Measurements from ENCODE around the gene JAG1.
"Not testable (repeated sequence)": the region's sequence is repeated elsewhere in the genome, so short reads cannot be mapped to it uniquely, and the experiment has no call there.

JAG1 gene

GRCh38 chr20:10603971-10604864, 69.6 kb downstream of the JAG1 start:
- peaks cover 20% of the 10 kb centered on the region for H3K4me1 Mint-ChIP-seq (ENCODE audit: low read depth)
- peaks cover 2% of the 10 kb centered on the region for H3K27me3 Mint-ChIP-seq (ENCODE audit: low read depth)
- H3K9me3 Mint-ChIP-seq, result no peaks in the 10 kb centered on the region
- H3K4me3 Mint-ChIP-seq, result peak overlapping the region; percentile 5
- DNase-seq (ENCODE audit: low spot score), result no peak
- H3K27ac Mint-ChIP-seq, result no peak overlapping the region
- H3K36me3 Mint-ChIP-seq (ENCODE audit: low read depth), result peaks cover 16% of the 10 kb centered on the region

- peaks cover 20% of the 10 kb centered on the region for H3K36me3 Mint-ChIP-seq (ENCODE audit: low read depth)
- H3K27me3 Mint-ChIP-seq (ENCODE audit: low read depth), result peaks cover 2% of the 10 kb centered on the region
- DNase-seq (ENCODE audit: low spot score), result peak; percentile 49
- H3K4me3 Mint-ChIP-seq, result peak overlapping the region; percentile 5
- H3K4me1 Mint-ChIP-seq (ENCODE audit: low read depth), result peaks cover 27% of the 10 kb centered on the region
- H3K9me3 Mint-ChIP-seq, result no peaks in the 10 kb centered on the region
- H3K27ac Mint-ChIP-seq, result peak overlapping the region; percentile 2
Observed at GRCh38 chr20:10603378-10603777, 70.4 kb downstream of the JAG1 start.

- Mint-ChIP-seq H3K36me3 (ENCODE audit: low read depth) (peaks cover 23% of the 10 kb centered on the region), H3K4me3 (no peak overlapping the region), H3K27me3 (ENCODE audit: low read depth) (peaks cover 2% of the 10 kb centered on the region), H3K9me3 (no peaks in the 10 kb centered on the region), H3K4me1 (ENCODE audit: low read depth) (peaks cover 27% of the 10 kb centered on the region), H3K27ac (no peak overlapping the region)
- DNase-seq (ENCODE audit: low spot score), result no peak
Observed at GRCh38 chr20:10602221-10602871, 71.5 kb downstream of the JAG1 start.

GRCh38 chr20:10597637-10598036, 76.2 kb downstream of the JAG1 start:
- Mint-ChIP-seq H3K27ac (no peak overlapping the region), H3K27me3 (ENCODE audit: low read depth) (peaks cover 2% of the 10 kb centered on the region), H3K4me3 (no peak overlapping the region), H3K9me3 (no peaks in the 10 kb centered on the region), H3K36me3 (ENCODE audit: low read depth) (peaks cover 22% of the 10 kb centered on the region), H3K4me1 (ENCODE audit: low read depth) (peaks cover 18% of the 10 kb centered on the region)
- no peak for DNase-seq (ENCODE audit: low spot score)

DNA sequence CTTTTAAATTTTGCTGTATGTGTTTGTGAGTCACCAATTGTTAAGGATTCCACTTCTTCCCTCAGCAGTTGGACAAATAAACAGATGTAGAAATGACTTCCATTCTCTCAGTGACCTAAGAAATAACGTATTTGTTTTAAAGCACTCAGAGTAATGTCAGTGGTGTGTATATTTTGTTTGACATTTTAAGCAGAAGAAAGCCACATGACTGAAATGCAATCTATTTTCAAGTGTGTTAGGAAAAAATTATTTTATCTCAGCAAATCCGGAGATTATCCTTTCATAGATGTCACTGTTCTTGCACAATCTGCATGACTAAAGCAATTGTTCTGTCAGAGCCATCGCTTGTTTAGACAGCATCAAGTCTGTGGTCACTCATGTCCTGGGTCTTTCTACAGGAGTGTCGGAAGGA, 77.1 kb downstream of the JAG1 start:
- Mint-ChIP-seq H3K36me3 (ENCODE audit: low read depth) (peaks cover 18% of the 10 kb centered on the region), H3K27ac (no peak overlapping the region), H3K4me1 (ENCODE audit: low read depth) (peaks cover 15% of the 10 kb centered on the region), H3K4me3 (no peak overlapping the region), H3K27me3 (ENCODE audit: low read depth) (peaks cover 2% of the 10 kb centered on the region), H3K9me3 (no peaks in the 10 kb centered on the region)
- DNase-seq (ENCODE audit: low spot score), result no peak

GRCh38 chr20:10595985-10596384, 77.8 kb downstream of the JAG1 start:
- H3K9me3 Mint-ChIP-seq, result no peaks in the 10 kb centered on the region
- DNase-seq (ENCODE audit: low spot score), result no peak
- H3K27ac Mint-ChIP-seq, result no peak overlapping the region
- H3K4me3 Mint-ChIP-seq, result no peak overlapping the region
- no peaks in the 10 kb centered on the region for H3K27me3 Mint-ChIP-seq (ENCODE audit: low read depth)
- peaks cover 14% of the 10 kb centered on the region for H3K36me3 Mint-ChIP-seq (ENCODE audit: low read depth)
- H3K4me1 Mint-ChIP-seq (ENCODE audit: low read depth), result peaks cover 16% of the 10 kb centered on the region

- no peak for DNase-seq (ENCODE audit: low spot score)
- Mint-ChIP-seq H3K27ac (no peak overlapping the region), H3K36me3 (ENCODE audit: low read depth) (peaks cover 13% of the 10 kb centered on the region), H3K9me3 (no peaks in the 10 kb centered on the region), H3K4me1 (ENCODE audit: low read depth) (peaks cover 17% of the 10 kb centered on the region), H3K4me3 (no peak overlapping the region), H3K27me3 (ENCODE audit: low read depth) (no peaks in the 10 kb centered on the region)
Observed at GRCh38 chr20:10595266-10595665, 78.5 kb downstream of the JAG1 start.

GRCh38 chr20:10594296-10594868, 79.4 kb downstream of the JAG1 start:
- Mint-ChIP-seq H3K36me3 (ENCODE audit: low read depth) (peaks cover 12% of the 10 kb centered on the region), H3K9me3 (no peaks in the 10 kb centered on the region), H3K4me1 (ENCODE audit: low read depth) (peaks cover 17% of the 10 kb centered on the region), H3K27ac (no peak overlapping the region), H3K27me3 (ENCODE audit: low read depth) (no peaks in the 10 kb centered on the region), H3K4me3 (no peak overlapping the region)
- DNase-seq (ENCODE audit: low spot score), result no peak

GRCh38 chr20:10591946-10592521, 81.8 kb downstream of the JAG1 start:
- Mint-ChIP-seq H3K9me3 (no peaks in the 10 kb centered on the region), H3K4me1 (ENCODE audit: low read depth) (peaks cover 9% of the 10 kb centered on the region), H3K27ac (no peak overlapping the region), H3K36me3 (ENCODE audit: low read depth) (peaks cover 2% of the 10 kb centered on the region), H3K27me3 (ENCODE audit: low read depth) (no peaks in the 10 kb centered on the region), H3K4me3 (no peak overlapping the region)
- no peak for DNase-seq (ENCODE audit: low spot score)

- H3K36me3 Mint-ChIP-seq (ENCODE audit: low read depth), result peaks cover 4% of the 10 kb centered on the region
- H3K9me3 Mint-ChIP-seq, result no peaks in the 10 kb centered on the region
- H3K4me1 Mint-ChIP-seq (ENCODE audit: low read depth), result peaks cover 9% of the 10 kb centered on the region
- H3K27me3 Mint-ChIP-seq (ENCODE audit: low read depth), result no peaks in the 10 kb centered on the region
- DNase-seq (ENCODE audit: low spot score), result no peak
- no peak overlapping the region for H3K4me3 Mint-ChIP-seq
- H3K27ac Mint-ChIP-seq, result no peak overlapping the region
Observed at GRCh38 chr20:10590950-10591671, 82.7 kb downstream of the JAG1 start.

GRCh38 chr20:10590446-10590845, 83.4 kb downstream of the JAG1 start:
- H3K36me3 Mint-ChIP-seq (ENCODE audit: low read depth); H3K27me3 Mint-ChIP-seq (ENCODE audit: low read depth); H3K27ac Mint-ChIP-seq; DNase-seq (ENCODE audit: low spot score); H3K4me3 Mint-ChIP-seq; H3K4me1 Mint-ChIP-seq (ENCODE audit: low read depth); H3K9me3 Mint-ChIP-seq: not testable (repeated sequence)

All from T-helper 2 cell treated with Interferon-gamma antibody and Interleukin-4, amounts not matched to agents 5 μg/mL and 100 μg/mL, for 36 hours (primary cell).